Measurements from ENCODE around the gene ARID3A. TPM values are rescaled to one million over a fixed set of nuclear protein-coding genes. Genes with fewer than 3 reads are reported as not detected.

The ARID3A gene
- total and polyA plus RNA-seq, 7 donors: 2.3 to 6.7 (median 4.2) TPM

- Histone ChIP-seq H3K4me3 (no peak overlapping the region), H3K27ac (no peak overlapping the region), H3K27me3 (ENCODE audit: insufficient read depth in 3 of 3, low read length in 2 of 3) (no peaks in the 10 kb centered on the region), H3K9me3 (no peaks in the 10 kb centered on the region), H3K4me1 (peaks cover 27% of the 10 kb centered on the region), H3K36me3 (ENCODE audit: insufficient read depth in 1 of 2, low read depth in 1 of 2) (peaks cover 13 to 59% of the 10 kb centered on the region in 2 donors)
- WGBS, 3 donors: 88 to 95% (median 90%) methylated on average over 31 to 36 of the region's 36 CpGs
- no peak for DNase-seq
- intact Hi-C loops (cut with DNase I): no loop called here
- TF ChIP-seq CTCF (IDR thresholded peaks at IDR 0.05): no peak
- ATAC-seq: no peak
Measured at GRCh38 chr19:1011831-1012333, 86.0 kb downstream of the ARID3A start.

GRCh38 chr19:1012334-1012733, 86.5 kb downstream of the ARID3A start:
- intact Hi-C loops (cut with DNase I): no loop called here
- Histone ChIP-seq H3K4me1 (peaks cover 32% of the 10 kb centered on the region), H3K27me3 (ENCODE audit: insufficient read depth in 3 of 3, low read length in 2 of 3) (no peaks in the 10 kb centered on the region), H3K27ac (no peak overlapping the region), H3K36me3 (ENCODE audit: insufficient read depth in 1 of 2, low read depth in 1 of 2) (peaks cover 13 to 59% of the 10 kb centered on the region in 2 donors), H3K9me3 (no peaks in the 10 kb centered on the region), H3K4me3 (no peak overlapping the region)
- ATAC-seq (no peak), DNase-seq (peak in 1 of 2 donors; percentile 49)
- no peak for TF ChIP-seq CTCF (IDR thresholded peaks at IDR 0.05)
- 92 to 94% (median 93%) methylated on average over 16 to 18 of the region's 18 CpGs for WGBS, 3 donors

GRCh38 chr19:1013218-1013617, 87.4 kb downstream of the ARID3A start:
- DNase-seq: no peak
- Histone ChIP-seq H3K27me3 (ENCODE audit: insufficient read depth in 3 of 3, low read length in 2 of 3) (no peaks in the 10 kb centered on the region), H3K36me3 (ENCODE audit: insufficient read depth in 1 of 2, low read depth in 1 of 2) (peaks cover 13 to 59% of the 10 kb centered on the region in 2 donors), H3K9me3 (no peaks in the 10 kb centered on the region), H3K27ac (no peak overlapping the region), H3K4me1 (peaks cover 41% of the 10 kb centered on the region), H3K4me3 (no peak overlapping the region)
- 89 to 95% (median 91%) methylated on average over 9 to 10 of the region's 10 CpGs for WGBS, 3 donors
- no peak for TF ChIP-seq CTCF (IDR thresholded peaks at IDR 0.05)
- ATAC-seq: no peak
- intact Hi-C loops (cut with DNase I): no loop called here

- Histone ChIP-seq H3K27me3 (ENCODE audit: insufficient read depth in 3 of 3, low read length in 2 of 3) (no peaks in the 10 kb centered on the region), H3K9me3 (no peaks in the 10 kb centered on the region), H3K36me3 (ENCODE audit: insufficient read depth in 1 of 2, low read depth in 1 of 2) (peaks cover 13 to 50% of the 10 kb centered on the region in 2 donors), H3K4me1 (peaks cover 52% of the 10 kb centered on the region), H3K27ac (no peak overlapping the region), H3K4me3 (no peak overlapping the region)
- ATAC-seq (no peak), DNase-seq (peak in 1 of 2 donors; percentile 45)
- no peak for TF ChIP-seq CTCF (IDR thresholded peaks at IDR 0.05)
- 91 to 92% (median 91%) methylated on average over 47 to 49 of the region's 49 CpGs for WGBS, 3 donors
- intact Hi-C loops (cut with DNase I): no loop called here
Measured at GRCh38 chr19:1014161-1015060, 88.6 kb downstream of the ARID3A start.
